HepG2 (cell line): ENCODE results near the gene KMT2D. TPM values are rescaled to one million over a fixed set of nuclear protein-coding genes. Genes with fewer than 3 reads are reported as not detected.

ENCODE experiments used
- AHDC1 ChIP-seq: sonication (generic); formaldehyde crosslinking; IDR thresholded peaks from 2 replicates; pipeline ENCODE4 v1.5.1; 2020; ENCODE audit warnings: mild to moderate bottlenecking, missing genetic modification reagents, borderline replicate concordance
- BCL3 ChIP-seq: sonication (generic); formaldehyde crosslinking; IDR thresholded peaks from 2 replicates; pipeline ENCODE4 v1.5.1; 2020; ENCODE audit warnings: mild to moderate bottlenecking, missing genetic modification reagents, moderate library complexity
- HOXD1 ChIP-seq: sonication (generic); formaldehyde crosslinking; IDR thresholded peaks from 2 replicates; pipeline ENCODE4 v1.5.0; 2020; ENCODE audit warnings: missing genetic modification reagents
- JDP2 ChIP-seq: sonication (generic); formaldehyde crosslinking; IDR thresholded peaks from 2 replicates; pipeline ENCODE4 v1.8.1; 2022; ENCODE audit warnings: missing genetic modification reagents, borderline replicate concordance
- KMT2A ChIP-seq: sonication (generic); formaldehyde crosslinking; IDR thresholded peaks from 2 replicates; pipeline ENCODE4 v1.4.0; 2020; ENCODE audit warnings: missing genetic modification reagents
- NR0B2 ChIP-seq: sonication (generic); formaldehyde crosslinking; IDR thresholded peaks from 2 replicates; pipeline ENCODE4 v1.4.0; 2020; ENCODE audit warnings: mild to moderate bottlenecking, missing genetic modification reagents
- RARG ChIP-seq: sonication (generic); formaldehyde crosslinking; IDR thresholded peaks from 2 replicates; pipeline ENCODE4 v1.4.0; 2020; ENCODE audit warnings: low read depth, mild to moderate bottlenecking, missing genetic modification reagents
- SMC3 ChIP-seq: IDR thresholded peaks from 2 replicates; pipeline ENCODE4 v1.6.1; 2011; ENCODE audit warnings: low read length, improper control_type of control experiment
- SPEN ChIP-seq: sonication (generic); formaldehyde crosslinking; IDR thresholded peaks from 2 replicates; pipeline ENCODE4 v1.5.1; 2020; ENCODE audit warnings: low read depth, mild to moderate bottlenecking, missing genetic modification reagents
- TOE1 ChIP-seq: sonication (generic); formaldehyde crosslinking; IDR thresholded peaks from 2 replicates; pipeline ENCODE4 v1.4.0; 2020; ENCODE audit warnings: mild to moderate bottlenecking, missing genetic modification reagents
- USF2 ChIP-seq, 2 experiments: sonication (generic) in 1 of 2; formaldehyde crosslinking in 1 of 2; IDR thresholded peaks; 2 replicates each; pipeline versions ENCODE4 v1.5.1 to v1.6.1; 2011 to 2020; ENCODE audit warnings: borderline replicate concordance in 1 of 2, low read depth in 1 of 2, low read length in 1 of 2, mild to moderate bottlenecking in 1 of 2, missing genetic modification reagents in 1 of 2, moderate library complexity in 1 of 2
- ZNF143 ChIP-seq: sonication (generic); formaldehyde crosslinking; IDR thresholded peaks from 2 replicates; pipeline ENCODE4 v1.4.0; 2020; ENCODE audit warnings: missing genetic modification reagents
- ZNF451 ChIP-seq: sonication (generic); formaldehyde crosslinking; IDR thresholded peaks from 2 replicates; pipeline ENCODE4 v1.5.0; 2020; ENCODE audit warnings: mild to moderate bottlenecking, missing genetic modification reagents
- ZNF770 ChIP-seq: sonication (generic); formaldehyde crosslinking; IDR thresholded peaks from 2 replicates; pipeline ENCODE4 v1.5.0; 2020; ENCODE audit warnings: mild to moderate bottlenecking, missing genetic modification reagents
- polyA plus RNA-seq, 8 experiments: library from polyadenylated mRNA; depleted of rRNA in 3 of 8; stranded (reverse) in 7 of 8; unstranded in 1 of 8; fragments of >200 nt; fragmentation: Illumina TruSeq in 4 of 8; extraction: Trizol in 4 of 8; gene quantifications; 2 replicates each; pipeline versions ENCODE4 v1.2.1 to v1.2.3, GENCODE V29; 2011 to 2016; ENCODE audit warnings: low read depth in 4 of 8, missing spikeins in 1 of 8, mixed read lengths in 1 of 8; ENCODE audit not compliant: insufficient read depth in 1 of 8
- total RNA-seq, 5 experiments: library from RNA; depleted of rRNA; stranded (reverse); fragments of >200 nt; fragmentation: Illumina TruSeq; extraction: Trizol; gene quantifications; 2 replicates each; pipeline ENCODE4 v1.2.3, GENCODE V29; 2016; ENCODE audit warnings: low read depth in 1 of 5

KMT2D gene
- total and polyA plus RNA-seq, 2 of the 13 experiments (the other 11 are each of a cell fraction or from before 2014, with no cell fraction given), result 8.1 to 10.4 TPM

GRCh38 chr12:49069507-49070346 is 9.1 kb upstream of the KMT2D start, which contains the start of gene RHEBL1 (continued):
- TF ChIP-seq RARG (CRISPR knock-in tag) (no peak), JDP2 (CRISPR knock-in tag) (no peak), KMT2A (CRISPR knock-in tag) (no peak), ZNF143 (CRISPR knock-in tag) (peak; percentile 50; the same call in 1 of the 2 replicates), AHDC1 (CRISPR knock-in tag) (no peak), NR0B2 (CRISPR knock-in tag) (no peak; the same call in 1 of the 2 replicates), ZNF451 (CRISPR knock-in tag) (peak; percentile 50), TOE1 (CRISPR knock-in tag) (no peak), HOXD1 (CRISPR knock-in tag) (0 out of 2 replicates have a peak, but pooled peaks have one; percentile 29), ZNF770 (CRISPR knock-in tag) (0 out of 2 replicates have a peak, but pooled peaks have one; percentile 14), BCL3 (CRISPR knock-in tag) (peak; percentile 80; the same call in 1 of the 2 replicates), USF2 (IDR thresholded peaks at IDR 0.05; ENCODE audit: low read depth, low read length) (peak; percentile 88), USF2 (CRISPR knock-in tag; IDR thresholded peaks at IDR 0.05; ENCODE audit: borderline replicate concordance) (peak; percentile 98; the same call in 1 of the 2 replicates), SMC3 (no peak), SPEN (peak; percentile 45; the same call in 1 of the 2 replicates)
